HG03439 (cell line): ENCODE results near the gene CYP1A1.

Experiments
- ATAC-seq: cut with Tn5 transposase; IDR thresholded peaks from one replicate; pipeline ENCODE4 v1.9.1; 2021; ENCODE audit warnings: mild to moderate bottlenecking, moderate library complexity; ENCODE audit not compliant: unreplicated experiment

CYP1A1 gene

DNA sequence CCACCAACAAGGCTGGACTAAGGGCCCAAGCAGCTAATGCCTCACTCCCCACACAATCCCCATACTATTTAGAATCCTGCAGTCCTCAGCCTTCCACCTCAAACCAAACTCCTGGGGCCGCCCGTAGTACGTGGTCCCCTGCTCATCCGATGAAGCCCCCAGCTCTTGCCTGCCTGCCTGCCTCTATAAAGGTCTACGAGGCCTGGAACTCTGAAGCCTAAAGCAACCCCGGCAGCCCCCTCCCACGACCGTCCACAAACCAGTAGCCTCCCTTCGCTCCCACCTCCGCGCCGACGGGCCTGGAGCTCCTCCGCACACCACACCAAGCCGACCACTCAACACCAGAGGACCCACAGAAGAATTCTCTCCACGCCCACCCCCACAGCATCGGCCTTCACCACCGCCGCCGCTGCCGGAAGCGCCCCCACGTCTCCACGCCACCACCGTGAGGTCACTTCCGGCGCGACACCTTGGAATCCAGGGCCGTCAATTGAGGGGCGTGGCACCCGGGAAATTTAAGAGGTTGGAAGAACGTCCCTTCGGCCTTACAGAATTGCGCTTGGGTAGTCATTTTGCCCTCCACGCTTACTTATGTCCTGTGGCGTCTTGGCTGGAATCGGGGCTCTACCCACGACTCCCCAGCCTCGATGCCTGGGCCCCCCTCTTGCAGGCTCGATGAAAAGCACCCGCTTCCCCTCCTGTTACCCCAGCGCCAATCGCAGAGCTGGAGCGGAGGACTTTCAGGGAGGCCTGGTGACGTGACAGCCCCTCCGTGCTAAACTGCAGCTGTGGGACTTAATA lies 29.5 kb downstream of the CYP1A1 start, which contains the start of gene EDC3:
EDC3 (minus strand) TSS at position 428 of the 801 bp plus-strand sequence. CDS start 20,900 bp downstream, outside the sequence.
- peak; percentile 78 for ATAC-seq

DNA sequence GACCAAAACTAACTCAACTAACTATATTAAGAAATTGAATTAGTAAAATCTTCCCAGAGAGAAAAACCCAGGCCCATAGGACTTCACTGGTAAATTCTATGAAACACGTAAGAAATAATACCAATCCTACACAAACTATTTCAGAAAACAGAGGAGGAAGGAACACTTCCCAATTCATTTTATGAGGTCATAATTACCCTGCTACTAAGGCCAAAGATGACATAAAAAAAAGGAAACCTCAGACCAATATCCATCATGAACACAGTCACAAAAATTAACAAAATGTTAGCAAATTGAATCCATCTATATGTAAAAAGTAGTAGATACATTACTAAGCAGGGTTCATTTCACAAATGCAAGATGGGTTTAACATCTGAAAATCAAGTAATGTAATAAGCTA lies 33.0 kb downstream of the CYP1A1 start:
- ATAC-seq: no peak

DNA sequence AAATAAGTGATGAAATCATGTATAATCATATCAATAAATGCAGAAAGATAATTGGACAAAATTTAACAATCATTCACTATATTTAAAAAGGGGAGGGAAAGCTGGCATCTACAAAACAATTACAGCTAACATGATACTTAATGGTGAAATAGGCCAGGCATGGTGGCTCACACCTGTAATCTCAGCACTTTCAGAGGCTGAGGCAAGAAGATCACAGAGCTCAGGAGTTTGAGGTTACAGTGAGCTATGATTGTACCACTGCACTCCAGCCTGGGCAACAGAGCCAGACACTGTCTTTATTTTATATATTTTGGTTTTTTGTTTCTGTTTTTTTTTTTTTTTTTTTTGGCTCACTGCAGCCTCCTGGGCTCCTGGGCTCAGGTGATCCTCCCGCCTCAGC lies 41.6 kb downstream of the CYP1A1 start:
- no peak for ATAC-seq

DNA sequence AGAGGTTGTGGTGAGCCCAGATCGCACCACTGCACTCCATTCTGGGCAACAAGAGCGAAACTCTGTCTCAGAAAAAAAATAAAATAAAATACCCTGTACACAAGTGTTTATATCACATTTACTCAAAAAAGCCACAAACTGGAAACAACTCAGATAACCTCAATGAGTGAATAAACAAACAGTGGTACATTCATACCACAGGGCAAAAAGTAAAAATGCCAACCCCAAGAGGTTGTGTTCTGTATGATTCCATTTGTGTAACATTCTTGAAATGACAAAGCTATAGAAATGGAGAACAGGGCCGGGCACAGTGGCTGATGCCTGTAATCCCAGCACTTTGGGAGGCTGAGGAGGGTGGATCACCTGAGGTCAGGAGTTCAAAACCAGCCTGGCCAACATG lies 42.4 kb downstream of the CYP1A1 start:
- no peak for ATAC-seq

DNA sequence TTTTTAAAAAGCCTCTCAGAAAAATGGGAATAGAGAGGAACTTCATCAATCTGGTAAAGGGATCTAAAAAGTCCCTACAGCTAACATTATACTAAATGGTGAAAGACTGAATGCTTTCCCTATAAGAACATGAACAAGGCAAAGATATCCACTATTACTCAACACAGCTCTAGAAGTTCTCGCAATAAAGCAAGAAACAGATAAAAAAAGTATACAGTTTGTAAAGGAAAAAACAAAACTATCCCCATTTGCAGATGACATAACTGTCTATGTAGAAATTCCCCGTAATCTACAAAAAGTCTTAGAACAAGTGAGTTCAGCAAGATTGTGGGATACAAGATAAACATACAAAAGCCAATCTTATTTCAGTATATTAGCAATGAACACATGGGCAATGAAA lies 44.9 kb downstream of the CYP1A1 start:
- no peak for ATAC-seq

DNA sequence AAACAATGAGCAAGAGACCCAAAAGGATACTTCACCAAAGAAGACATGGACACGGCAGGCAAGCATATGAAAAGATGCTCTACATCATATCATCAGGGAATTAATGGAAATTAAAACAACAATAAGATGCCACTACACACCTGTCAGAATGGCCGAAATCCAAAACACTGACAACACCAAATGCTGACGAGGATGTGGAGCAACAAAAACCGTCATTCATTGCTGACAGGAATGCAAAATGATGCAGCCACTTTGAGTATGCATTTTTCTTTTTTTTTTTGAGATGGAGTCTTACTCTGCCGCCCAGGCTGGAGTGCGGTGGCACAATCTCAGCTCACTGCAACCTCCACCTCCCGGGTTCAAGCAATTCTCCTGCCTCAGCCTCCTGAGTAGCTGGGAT lies 48.5 kb downstream of the CYP1A1 start:
- no peak for ATAC-seq

DNA sequence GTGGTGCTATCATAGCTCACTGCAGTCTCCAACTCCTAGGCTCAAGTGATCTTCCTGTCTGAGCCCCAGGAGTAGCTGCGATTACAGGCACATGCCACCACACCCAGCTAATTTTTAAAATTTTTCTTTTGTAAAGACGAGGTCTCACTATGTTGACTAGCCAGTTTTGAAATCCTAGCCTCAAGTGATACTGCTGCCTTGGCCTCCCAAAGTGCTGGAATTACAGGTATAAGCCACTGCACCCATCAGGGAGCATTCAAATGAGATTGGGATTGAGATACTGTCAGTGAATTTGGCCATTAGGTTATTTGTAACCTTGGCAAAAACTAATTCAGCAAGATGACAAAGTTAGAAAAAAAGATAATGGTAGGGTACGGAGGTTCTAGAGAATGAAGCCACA lies 51.2 kb downstream of the CYP1A1 start:
- ATAC-seq: no peak

DNA sequence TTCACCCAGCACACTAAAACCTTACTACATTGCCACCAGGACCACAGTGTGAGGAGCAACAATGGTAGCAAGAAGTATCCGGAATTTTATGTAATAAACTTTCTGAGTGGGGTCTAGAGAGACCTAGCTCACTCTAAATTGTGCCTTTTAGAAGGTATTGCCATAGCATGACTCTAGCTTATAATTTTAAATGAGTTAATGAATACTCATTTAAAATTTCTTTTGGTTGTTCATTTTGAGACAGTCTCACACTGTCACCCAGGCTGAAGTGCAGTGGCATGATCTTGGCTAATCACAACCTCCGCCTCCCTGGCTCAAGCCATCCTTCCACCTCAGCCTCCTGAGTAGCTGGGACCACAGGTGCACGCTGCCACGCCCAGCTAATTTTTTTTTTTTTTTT lies 55.7 kb downstream of the CYP1A1 start:
- ATAC-seq: no peak
